Measurements from ENCODE around the gene TENM4. TPM values are rescaled to one million over a fixed set of nuclear protein-coding genes. Genes with fewer than 3 reads are reported as not detected.

TENM4 gene
- polyA plus RNA-seq, 1 experiment: 5.5 TPM

DNA sequence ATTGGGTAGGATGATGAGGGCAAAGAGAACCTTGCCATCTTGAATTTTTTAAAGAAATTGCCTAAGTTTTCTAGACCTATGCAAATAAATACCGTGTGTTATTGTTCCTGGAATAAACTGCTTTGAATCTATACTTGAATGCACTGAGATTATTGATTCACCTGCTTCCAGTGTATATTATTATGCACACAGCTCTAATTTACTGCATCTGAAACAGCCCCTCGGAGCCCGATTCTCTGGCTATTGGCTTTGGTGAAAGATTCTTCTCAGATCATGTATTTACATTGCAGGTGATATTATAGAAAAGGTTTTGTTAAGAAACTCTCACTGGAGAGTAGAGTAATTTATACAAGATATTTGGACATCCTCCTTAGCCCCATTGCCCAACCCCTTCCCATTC lies 254.2 kb downstream of the TENM4 start:
- no peak overlapping the region for H3K27ac ChIP-seq (ENCODE audit: low read depth, low read length)
- CTCF ChIA-PET: no interaction called here
- TF ChIP-seq, protein P1, sequence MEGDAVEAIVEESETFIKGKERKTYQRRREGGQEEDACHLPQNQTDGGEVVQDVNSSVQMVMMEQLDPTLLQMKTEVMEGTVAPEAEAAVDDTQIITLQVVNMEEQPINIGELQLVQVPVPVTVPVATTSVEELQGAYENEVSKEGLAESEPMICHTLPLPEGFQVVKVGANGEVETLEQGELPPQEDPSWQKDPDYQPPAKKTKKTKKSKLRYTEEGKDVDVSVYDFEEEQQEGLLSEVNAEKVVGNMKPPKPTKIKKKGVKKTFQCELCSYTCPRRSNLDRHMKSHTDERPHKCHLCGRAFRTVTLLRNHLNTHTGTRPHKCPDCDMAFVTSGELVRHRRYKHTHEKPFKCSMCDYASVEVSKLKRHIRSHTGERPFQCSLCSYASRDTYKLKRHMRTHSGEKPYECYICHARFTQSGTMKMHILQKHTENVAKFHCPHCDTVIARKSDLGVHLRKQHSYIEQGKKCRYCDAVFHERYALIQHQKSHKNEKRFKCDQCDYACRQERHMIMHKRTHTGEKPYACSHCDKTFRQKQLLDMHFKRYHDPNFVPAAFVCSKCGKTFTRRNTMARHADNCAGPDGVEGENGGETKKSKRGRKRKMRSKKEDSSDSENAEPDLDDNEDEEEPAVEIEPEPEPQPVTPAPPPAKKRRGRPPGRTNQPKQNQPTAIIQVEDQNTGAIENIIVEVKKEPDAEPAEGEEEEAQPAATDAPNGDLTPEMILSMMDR (IDR thresholded peaks at IDR 0.05; ENCODE audit: low read depth, low read length): no peak
- H3K9me3 ChIP-seq (ENCODE audit: control insufficient read depth, insufficient read depth, low read length): peaks cover 2% of the 10 kb centered on the region
- POLR2A ChIA-PET: no interaction called here
- H3K4me3 ChIP-seq (ENCODE audit: low read depth, low read length): no peak overlapping the region
- H3K27me3 ChIP-seq (ENCODE audit: control insufficient read depth, insufficient read depth, low read length): no peaks in the 10 kb centered on the region
- DNase-seq (ENCODE audit: low read depth, low spot score): no peak

DNA sequence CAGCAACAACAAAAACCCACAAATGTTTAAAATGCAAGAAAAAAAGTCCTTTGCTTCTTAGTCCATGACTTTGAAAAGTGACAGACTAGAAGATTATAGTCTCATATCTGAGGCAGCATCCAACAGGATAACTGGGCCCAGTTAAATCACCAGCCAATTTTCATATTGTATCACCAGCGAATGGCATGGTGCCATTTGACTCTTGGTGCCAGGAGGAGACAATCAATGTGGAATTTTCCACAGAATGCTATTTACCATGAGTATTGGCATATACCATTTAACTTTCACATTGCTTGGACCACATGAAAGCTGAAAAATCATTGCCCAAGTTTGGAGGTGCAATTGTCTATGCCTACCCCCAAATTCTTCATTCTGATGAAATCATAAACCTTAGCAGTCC lies 255.5 kb downstream of the TENM4 start:
- DNase-seq (ENCODE audit: low read depth, low spot score): no peak
- ChIA-PET POLR2A (no interaction called here), CTCF (no interaction called here)
- H3K27me3 ChIP-seq (ENCODE audit: control insufficient read depth, insufficient read depth, low read length): no peaks in the 10 kb centered on the region
- TF ChIP-seq, protein P1 (IDR thresholded peaks at IDR 0.05; ENCODE audit: low read depth, low read length): no peak
- H3K27ac ChIP-seq (ENCODE audit: low read depth, low read length): no peak overlapping the region
- H3K9me3 ChIP-seq (ENCODE audit: control insufficient read depth, insufficient read depth, low read length): peaks cover 2% of the 10 kb centered on the region; the same call in 1 of the 2 replicates
- no peak overlapping the region for H3K4me3 ChIP-seq (ENCODE audit: low read depth, low read length)

DNA sequence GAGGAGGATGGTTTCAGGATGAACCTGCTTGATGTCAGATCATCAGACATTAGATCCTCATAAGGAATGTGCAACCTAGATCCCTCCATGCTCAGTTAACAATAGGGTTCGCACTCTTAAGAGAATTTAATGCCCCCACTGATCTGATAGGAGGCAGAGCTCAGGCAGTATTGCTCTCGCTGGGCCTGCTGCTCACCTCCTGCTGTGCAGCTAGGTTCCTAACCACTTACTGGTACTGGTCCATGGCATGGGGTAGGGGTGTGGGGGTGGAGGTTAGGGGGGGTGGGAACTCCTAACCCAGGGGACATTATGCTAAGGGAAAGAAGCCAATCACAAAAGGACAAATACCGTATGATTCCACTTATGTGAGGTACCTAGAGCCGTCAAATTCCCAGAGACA lies 256.5 kb downstream of the TENM4 start:
- POLR2A ChIA-PET: no interaction called here
- CTCF ChIA-PET: no interaction called here
- TF ChIP-seq, protein P1 (IDR thresholded peaks at IDR 0.05; ENCODE audit: low read depth, low read length): no peak

DNA sequence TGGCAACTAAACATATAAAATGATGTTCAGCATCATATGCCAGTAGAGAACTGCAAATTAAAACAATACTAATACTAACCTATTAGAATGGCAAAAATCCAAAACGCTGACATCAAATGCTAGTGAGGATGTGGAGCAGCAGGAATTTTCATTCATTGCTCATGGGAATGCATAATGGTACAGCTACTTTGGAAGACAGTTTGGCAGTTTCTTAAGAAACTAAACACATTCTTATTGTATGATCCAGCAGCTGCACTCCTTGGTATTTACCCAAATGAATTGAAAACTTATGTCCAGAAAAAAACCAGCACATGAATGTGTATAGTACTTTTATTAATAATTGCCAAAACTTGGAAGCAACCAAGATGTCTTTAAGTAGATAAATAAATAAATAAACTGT lies 258.0 kb downstream of the TENM4 start:
- TF ChIP-seq, protein P1 (IDR thresholded peaks at IDR 0.05; ENCODE audit: low read depth, low read length): no peak
- ChIA-PET CTCF (no interaction called here), POLR2A (interaction anchor here (0.6 kb wide), 1 partner anchor 62 kb away, joined by 3 read pairs; no protein-coding TSS in a partner anchor)
- H3K9me3 ChIP-seq (ENCODE audit: control insufficient read depth, insufficient read depth, low read length): peaks cover 2% of the 10 kb centered on the region; the same call in 1 of the 2 replicates
- DNase-seq (ENCODE audit: low read depth, low spot score): peak; percentile 85
- H3K27me3 ChIP-seq (ENCODE audit: control insufficient read depth, insufficient read depth, low read length): no peaks in the 10 kb centered on the region
- no peak overlapping the region for H3K27ac ChIP-seq (ENCODE audit: low read depth, low read length)
- no peak overlapping the region for H3K4me3 ChIP-seq (ENCODE audit: low read depth, low read length)

More for the DNA sequence above, 256.5 kb downstream of the TENM4 start:
- Histone ChIP-seq H3K27ac (ENCODE audit: low read depth, low read length) (no peak overlapping the region), H3K4me3 (ENCODE audit: low read depth, low read length) (no peak overlapping the region), H3K27me3 (ENCODE audit: control insufficient read depth, insufficient read depth, low read length) (no peaks in the 10 kb centered on the region), H3K9me3 (ENCODE audit: control insufficient read depth, insufficient read depth, low read length) (peaks cover 2% of the 10 kb centered on the region; the same call in 1 of the 2 replicates)
- DNase-seq (ENCODE audit: low read depth, low spot score): no peak

DNA sequence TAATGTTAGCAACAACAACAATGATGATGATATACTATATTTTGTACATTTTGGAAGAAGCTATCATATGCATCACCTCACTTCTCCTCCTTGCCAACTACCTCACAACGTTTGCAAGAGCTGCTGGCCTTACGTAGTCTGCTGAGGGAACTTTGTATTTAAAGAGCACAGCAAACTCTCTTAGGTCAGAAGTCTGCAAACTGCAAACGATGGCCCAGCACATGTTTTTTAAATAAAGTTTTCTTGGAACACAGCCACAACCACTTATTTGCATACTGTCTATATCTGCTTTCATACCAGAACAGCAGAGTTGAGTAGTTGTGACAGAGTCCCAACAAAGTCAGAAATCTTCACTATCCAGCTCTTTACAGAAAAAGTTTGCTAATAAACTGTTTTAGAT lies 261.7 kb downstream of the TENM4 start:
- TF ChIP-seq, protein P1 (IDR thresholded peaks at IDR 0.05; ENCODE audit: low read depth, low read length): no peak
- Histone ChIP-seq H3K9me3 (ENCODE audit: control insufficient read depth, insufficient read depth, low read length) (no peaks in the 10 kb centered on the region), H3K4me3 (ENCODE audit: low read depth, low read length) (no peak overlapping the region), H3K27me3 (ENCODE audit: control insufficient read depth, insufficient read depth, low read length) (no peaks in the 10 kb centered on the region), H3K27ac (ENCODE audit: low read depth, low read length) (no peak overlapping the region)
- ChIA-PET POLR2A (no interaction called here), CTCF (no interaction called here)
- no peak for DNase-seq (ENCODE audit: low read depth, low spot score)
